HUES48 (cell line): ENCODE results near the gene CCN2.

Experiments used
- H3K27ac ChIP-seq: one replicate; pipeline ENCODE4 v1.7.0; 2013; ENCODE audit warnings: low read depth, low read length, inconsistent platforms
- H3K27me3 ChIP-seq: 2 replicates; pipeline ENCODE4 v1.6.1; 2013; ENCODE audit warnings: mild to moderate bottlenecking, low read length; ENCODE audit not compliant: control insufficient read depth, insufficient read depth
- H3K36me3 ChIP-seq: 2 replicates; pipeline ENCODE4 v1.6.1; 2013; ENCODE audit warnings: low read length; ENCODE audit not compliant: control insufficient read depth, insufficient read depth
- H3K4me1 ChIP-seq: 2 replicates; pipeline ENCODE4 v1.6.1; 2013; ENCODE audit warnings: mild to moderate bottlenecking, low read length; ENCODE audit not compliant: control insufficient read depth, insufficient read depth
- H3K4me3 ChIP-seq: 2 replicates; pipeline ENCODE4 v1.5.1; 2013; ENCODE audit warnings: mild to moderate bottlenecking, low read depth, low read length
- H3K9ac ChIP-seq: 2 replicates; pipeline ENCODE4 v1.6.1; 2013; ENCODE audit warnings: mild to moderate bottlenecking, low read depth, low read length, moderate library complexity
- H3K9me3 ChIP-seq: 2 replicates; pipeline ENCODE4 v1.6.1; 2013; ENCODE audit warnings: low read length; ENCODE audit not compliant: control insufficient read depth, insufficient read depth

The CCN2 gene

DNA sequence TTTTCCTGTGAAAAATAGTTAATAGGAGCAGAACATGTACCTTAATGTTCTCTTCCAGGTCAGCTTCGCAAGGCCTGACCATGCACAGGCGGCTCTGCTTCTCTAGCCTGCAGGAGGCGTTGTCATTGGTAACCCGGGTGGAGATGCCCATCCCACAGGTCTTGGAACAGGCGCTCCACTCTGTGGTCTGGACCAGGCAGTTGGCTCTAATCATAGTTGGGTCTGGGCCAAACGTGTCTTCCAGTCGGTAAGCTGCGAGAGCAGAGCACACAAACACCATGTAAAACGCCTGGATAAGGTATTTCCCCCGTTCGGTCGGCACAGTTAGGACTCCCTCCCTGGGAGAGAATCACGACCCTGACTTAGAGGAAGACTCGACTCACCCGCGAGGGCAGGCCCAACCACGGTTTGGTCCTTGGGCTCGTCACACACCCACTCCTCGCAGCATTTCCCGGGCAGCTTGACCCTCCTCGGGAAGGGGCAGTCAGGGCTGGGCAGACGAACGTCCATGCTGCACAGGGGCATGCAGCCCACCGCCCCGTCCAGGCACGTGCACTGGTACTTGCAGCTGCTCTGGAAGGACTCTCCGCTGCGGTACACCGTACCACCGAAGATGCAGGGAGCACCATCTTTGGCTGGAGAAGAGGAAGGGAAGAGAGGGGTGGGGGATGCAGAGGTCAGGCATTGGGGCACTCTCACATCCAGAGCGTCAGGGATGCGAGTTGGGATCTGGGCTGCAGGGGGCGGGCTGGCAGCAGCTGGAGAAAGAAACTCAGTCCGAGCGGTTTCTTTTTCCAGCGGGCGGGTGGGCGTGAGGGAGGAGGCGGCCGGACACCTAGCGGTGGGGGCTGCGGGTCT, 1.0 kb downstream of the CCN2 start:
- peak overlapping the region; percentile 87 for H3K4me3 ChIP-seq

GRCh38 chr6:131949620-131949908, 1.6 kb downstream of the CCN2 start:
- peaks cover 29% of the 10 kb centered on the region for H3K36me3 ChIP-seq
- peak overlapping the region; percentile 87 for H3K4me3 ChIP-seq
- H3K4me1 ChIP-seq, result peaks cover 43% of the 10 kb centered on the region
- peak overlapping the region; percentile 54 for H3K27ac ChIP-seq
- H3K9me3 ChIP-seq, result no peaks in the 10 kb centered on the region
- peak overlapping the region; percentile 90 for H3K9ac ChIP-seq
- H3K27me3 ChIP-seq, result no peaks in the 10 kb centered on the region

More for the DNA sequence above, 1.0 kb downstream of the CCN2 start:
- no peaks in the 10 kb centered on the region for H3K27me3 ChIP-seq
- peak overlapping the region; percentile 90 for H3K27ac ChIP-seq
- no peaks in the 10 kb centered on the region for H3K9me3 ChIP-seq
- H3K9ac ChIP-seq, result peak overlapping the region; percentile 90
- peaks cover 29% of the 10 kb centered on the region for H3K36me3 ChIP-seq
- H3K4me1 ChIP-seq, result peaks cover 45% of the 10 kb centered on the region

DNA sequence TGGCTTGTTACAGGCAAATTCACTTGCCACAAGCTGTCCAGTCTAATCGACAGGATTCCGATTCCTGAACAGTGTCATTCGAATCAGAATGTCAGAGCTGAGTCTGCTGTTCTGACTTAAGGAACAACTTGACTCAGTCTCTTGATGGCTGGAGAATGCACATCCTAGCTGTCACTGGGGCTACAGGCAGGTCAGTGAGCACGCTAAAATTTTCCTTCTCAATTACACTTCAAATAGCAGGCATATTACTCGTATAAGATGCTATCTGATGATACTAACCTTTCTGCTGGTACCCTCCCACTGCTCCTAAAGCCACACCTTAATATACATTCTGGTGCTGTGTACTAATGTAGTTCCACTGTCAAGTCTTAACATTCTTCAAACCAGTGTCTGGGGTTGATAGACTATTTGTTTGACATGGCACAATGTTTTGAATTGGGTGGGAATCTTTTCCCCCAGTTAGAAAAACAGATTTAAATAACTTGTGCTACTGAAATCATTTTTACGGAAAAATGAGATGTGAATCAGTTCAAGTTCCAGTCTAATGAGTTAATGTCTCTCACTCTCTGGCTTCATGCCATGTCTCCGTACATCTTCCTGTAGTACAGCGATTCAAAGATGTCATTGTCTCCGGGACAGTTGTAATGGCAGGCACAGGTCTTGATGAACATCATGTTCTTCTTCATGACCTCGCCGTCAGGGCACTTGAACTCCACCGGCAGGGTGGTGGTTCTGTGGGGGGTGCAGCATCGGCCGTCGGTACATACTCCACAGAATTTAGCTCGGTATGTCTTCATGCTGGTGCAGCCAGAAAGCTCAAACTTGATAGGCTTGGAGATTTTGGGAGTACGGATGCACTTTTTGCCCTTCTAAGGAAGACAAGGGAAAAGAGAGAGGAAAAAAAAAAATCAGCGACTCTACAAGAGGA, 2.2 kb downstream of the CCN2 start:
- no peaks in the 10 kb centered on the region for H3K27me3 ChIP-seq
- peak overlapping the region; percentile 87 for H3K4me3 ChIP-seq
- H3K36me3 ChIP-seq, result peaks cover 29% of the 10 kb centered on the region
- no peak overlapping the region for H3K27ac ChIP-seq
- H3K9me3 ChIP-seq, result no peaks in the 10 kb centered on the region
- peaks cover 37% of the 10 kb centered on the region for H3K4me1 ChIP-seq
- peak overlapping the region; percentile 90; the same call in 1 of the 2 replicates for H3K9ac ChIP-seq

- Histone ChIP-seq H3K4me3 (peak overlapping the region; percentile 87; the same call in 1 of the 2 replicates), H3K27ac (no peak overlapping the region)
Measured at GRCh38 chr6:131947986-131948661, 3.0 kb downstream of the CCN2 start.

GRCh38 chr6:131946992-131947955, 3.9 kb downstream of the CCN2 start:
- Histone ChIP-seq H3K9me3 (no peaks in the 10 kb centered on the region), H3K4me3 (no peak overlapping the region), H3K27ac (peak overlapping the region; percentile 28), H3K9ac (no peak overlapping the region), H3K36me3 (peaks cover 29% of the 10 kb centered on the region), H3K27me3 (no peaks in the 10 kb centered on the region), H3K4me1 (peaks cover 21% of the 10 kb centered on the region)

More at GRCh38 chr6:131947986-131948661, 3.0 kb downstream of the CCN2 start:
- Histone ChIP-seq H3K27me3 (no peaks in the 10 kb centered on the region), H3K36me3 (peaks cover 29% of the 10 kb centered on the region), H3K9me3 (no peaks in the 10 kb centered on the region), H3K4me1 (peaks cover 28% of the 10 kb centered on the region), H3K9ac (no peak overlapping the region; the same call in 1 of the 2 replicates)

DNA sequence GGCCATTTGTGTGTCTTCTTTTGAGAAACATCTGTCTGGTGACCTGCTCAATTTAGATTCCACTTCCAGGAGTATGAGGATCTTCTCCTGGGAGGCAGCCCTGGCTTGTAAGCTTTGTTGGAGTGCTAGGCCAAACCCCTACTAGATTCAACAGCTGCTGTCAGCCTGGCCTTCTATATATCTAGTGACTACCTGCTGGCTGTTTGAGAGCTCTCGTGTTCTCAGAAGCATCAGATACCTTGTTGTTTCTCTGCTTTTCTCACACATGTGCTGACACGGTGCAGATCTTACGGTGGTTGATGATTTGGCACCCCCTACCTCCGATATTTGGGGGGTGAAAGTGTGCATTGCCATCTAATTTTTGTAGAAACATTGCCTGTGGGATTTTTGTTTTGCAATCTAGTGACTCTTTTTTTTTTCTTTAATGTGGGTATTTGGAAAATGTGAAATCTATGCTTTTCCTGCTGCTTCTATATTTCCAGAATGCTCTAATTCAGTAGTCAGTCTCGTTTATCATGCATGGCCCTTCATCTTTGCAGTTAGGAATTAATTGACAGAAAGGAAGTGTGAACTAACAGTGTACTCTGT, 4.7 kb downstream of the CCN2 start:
- H3K4me3 ChIP-seq, result no peak overlapping the region
- no peak overlapping the region for H3K9ac ChIP-seq
- H3K4me1 ChIP-seq, result peaks cover 13% of the 10 kb centered on the region
- H3K27me3 ChIP-seq, result no peaks in the 10 kb centered on the region
- H3K9me3 ChIP-seq, result no peaks in the 10 kb centered on the region
- H3K36me3 ChIP-seq, result peaks cover 29% of the 10 kb centered on the region
- H3K27ac ChIP-seq, result peak overlapping the region; percentile 28

- Histone ChIP-seq H3K27me3 (no peaks in the 10 kb centered on the region), H3K4me3 (no peak overlapping the region), H3K4me1 (peaks cover 13% of the 10 kb centered on the region), H3K9me3 (no peaks in the 10 kb centered on the region), H3K27ac (no peak overlapping the region), H3K9ac (no peak overlapping the region), H3K36me3 (peaks cover 29% of the 10 kb centered on the region)
Measured at GRCh38 chr6:131945971-131946370, 5.2 kb downstream of the CCN2 start.

- peak overlapping the region; percentile 53 for H3K27ac ChIP-seq
- H3K9ac ChIP-seq, result no peak overlapping the region
- no peaks in the 10 kb centered on the region for H3K36me3 ChIP-seq
- H3K27me3 ChIP-seq, result no peaks in the 10 kb centered on the region
- H3K9me3 ChIP-seq, result no peaks in the 10 kb centered on the region
- H3K4me3 ChIP-seq, result no peak overlapping the region
- H3K4me1 ChIP-seq, result peaks cover 23% of the 10 kb centered on the region
Measured at GRCh38 chr6:131937703-131938631, 13.2 kb downstream of the CCN2 start.

- no peaks in the 10 kb centered on the region for H3K9me3 ChIP-seq
- H3K27me3 ChIP-seq, result no peaks in the 10 kb centered on the region
- H3K27ac ChIP-seq, result no peak overlapping the region
- H3K4me3 ChIP-seq, result no peak overlapping the region
- no peaks in the 10 kb centered on the region for H3K36me3 ChIP-seq
- H3K9ac ChIP-seq, result no peak overlapping the region
- H3K4me1 ChIP-seq, result peaks cover 23% of the 10 kb centered on the region
Measured at GRCh38 chr6:131937226-131937625, 13.9 kb downstream of the CCN2 start.
